Neural cell (in vitro differentiated cells): ENCODE measurements around the gene RBP5.

ENCODE experiments used
- POLR2AphosphoS5 ChIP-seq: IDR thresholded peaks from 2 replicates; pipeline ENCODE4 v1.6.1; 2012
- TF ChIP-seq, protein P1 (sequence below): fragments of 450-650 bp; IDR thresholded peaks from 2 replicates; pipeline ENCODE4 v1.5.1; 2014; ENCODE audit warnings: antibody characterized with exemption, mild to moderate bottlenecking, moderate library complexity; ENCODE audit not compliant: poor library complexity, severe bottlenecking

DNA sequence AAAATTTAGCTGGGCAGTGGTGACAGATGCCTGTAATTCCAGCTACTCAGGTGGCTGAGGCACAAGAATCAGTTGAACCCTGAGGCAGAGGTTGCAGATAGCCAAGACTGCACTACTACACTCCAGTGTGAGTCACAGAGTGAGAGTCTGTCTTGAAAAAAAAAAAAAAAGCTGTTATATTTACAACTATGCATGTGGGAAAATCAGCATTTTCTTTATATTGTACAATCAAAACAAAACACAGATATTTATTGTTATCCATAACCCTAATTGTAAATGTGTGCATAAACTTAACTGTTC is 48.9 kb downstream of the RBP5 start:
- TF ChIP-seq, protein P1, sequence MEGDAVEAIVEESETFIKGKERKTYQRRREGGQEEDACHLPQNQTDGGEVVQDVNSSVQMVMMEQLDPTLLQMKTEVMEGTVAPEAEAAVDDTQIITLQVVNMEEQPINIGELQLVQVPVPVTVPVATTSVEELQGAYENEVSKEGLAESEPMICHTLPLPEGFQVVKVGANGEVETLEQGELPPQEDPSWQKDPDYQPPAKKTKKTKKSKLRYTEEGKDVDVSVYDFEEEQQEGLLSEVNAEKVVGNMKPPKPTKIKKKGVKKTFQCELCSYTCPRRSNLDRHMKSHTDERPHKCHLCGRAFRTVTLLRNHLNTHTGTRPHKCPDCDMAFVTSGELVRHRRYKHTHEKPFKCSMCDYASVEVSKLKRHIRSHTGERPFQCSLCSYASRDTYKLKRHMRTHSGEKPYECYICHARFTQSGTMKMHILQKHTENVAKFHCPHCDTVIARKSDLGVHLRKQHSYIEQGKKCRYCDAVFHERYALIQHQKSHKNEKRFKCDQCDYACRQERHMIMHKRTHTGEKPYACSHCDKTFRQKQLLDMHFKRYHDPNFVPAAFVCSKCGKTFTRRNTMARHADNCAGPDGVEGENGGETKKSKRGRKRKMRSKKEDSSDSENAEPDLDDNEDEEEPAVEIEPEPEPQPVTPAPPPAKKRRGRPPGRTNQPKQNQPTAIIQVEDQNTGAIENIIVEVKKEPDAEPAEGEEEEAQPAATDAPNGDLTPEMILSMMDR, result no peak
- TF ChIP-seq POLR2AphosphoS5, result no peak
